ENCODE results near the gene SYNPO2.

- TF ChIP-seq, protein P1, sequence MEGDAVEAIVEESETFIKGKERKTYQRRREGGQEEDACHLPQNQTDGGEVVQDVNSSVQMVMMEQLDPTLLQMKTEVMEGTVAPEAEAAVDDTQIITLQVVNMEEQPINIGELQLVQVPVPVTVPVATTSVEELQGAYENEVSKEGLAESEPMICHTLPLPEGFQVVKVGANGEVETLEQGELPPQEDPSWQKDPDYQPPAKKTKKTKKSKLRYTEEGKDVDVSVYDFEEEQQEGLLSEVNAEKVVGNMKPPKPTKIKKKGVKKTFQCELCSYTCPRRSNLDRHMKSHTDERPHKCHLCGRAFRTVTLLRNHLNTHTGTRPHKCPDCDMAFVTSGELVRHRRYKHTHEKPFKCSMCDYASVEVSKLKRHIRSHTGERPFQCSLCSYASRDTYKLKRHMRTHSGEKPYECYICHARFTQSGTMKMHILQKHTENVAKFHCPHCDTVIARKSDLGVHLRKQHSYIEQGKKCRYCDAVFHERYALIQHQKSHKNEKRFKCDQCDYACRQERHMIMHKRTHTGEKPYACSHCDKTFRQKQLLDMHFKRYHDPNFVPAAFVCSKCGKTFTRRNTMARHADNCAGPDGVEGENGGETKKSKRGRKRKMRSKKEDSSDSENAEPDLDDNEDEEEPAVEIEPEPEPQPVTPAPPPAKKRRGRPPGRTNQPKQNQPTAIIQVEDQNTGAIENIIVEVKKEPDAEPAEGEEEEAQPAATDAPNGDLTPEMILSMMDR (conservative IDR thresholded peaks at IDR 0.05), result no peak
- TF ChIP-seq EZH2 (IDR thresholded peaks at IDR 0.05; ENCODE audit: low read depth), result no peak
Observed at GRCh38 chr4:118983831-118984230, 95.2 kb downstream of the SYNPO2 start.

Measured in PC-9 (cell line).